Measurements from ENCODE around the gene MEF2A. TPM values are rescaled to one million over a fixed set of nuclear protein-coding genes. Genes with fewer than 3 reads are reported as not detected.

Gene MEF2A
- polyA plus RNA-seq, 3 donors, result 7.0 to 23.0 (median 22.0) TPM

- no peak overlapping the region for H3K27ac ChIP-seq (ENCODE audit: low read depth, low read length)
- WGBS, 3 donors, result 80 to 86% (median 81%) methylated on average over 16 of the region's 16 CpGs
These were observed 143.6 kb downstream of the MEF2A start for GRCh38 chr15:99709243-99709986.

DNA sequence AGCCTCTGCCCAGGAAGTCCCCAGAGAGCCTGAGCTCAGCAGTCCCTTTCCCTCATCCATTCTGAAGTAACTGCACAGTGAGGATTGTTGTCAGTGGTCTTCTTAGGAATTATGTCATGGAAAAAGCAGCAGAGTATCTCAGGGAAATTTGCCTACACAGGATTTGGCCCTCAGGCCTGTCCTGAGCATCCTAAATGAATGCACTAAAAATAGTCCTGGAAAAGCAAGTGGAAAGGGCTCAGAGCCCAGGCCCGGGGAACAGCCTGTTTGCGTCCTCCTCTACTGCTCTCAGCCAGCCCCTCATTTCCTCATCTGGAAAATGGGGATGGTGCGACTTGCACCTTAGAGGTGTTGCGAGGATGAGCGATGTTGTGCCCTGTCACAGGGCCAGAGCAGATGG lies 145.8 kb downstream of the MEF2A start:
- 62 to 88% (median 71%) methylated on average over 5 of the region's 5 CpGs for WGBS, 3 donors
- H3K27ac ChIP-seq (ENCODE audit: low read depth, low read length), result no peak overlapping the region

GRCh38 chr15:99712415-99712814 lies 146.6 kb downstream of the MEF2A start:
- WGBS, 3 donors, result 80 to 86% (median 84%) methylated on average over 18 of the region's 18 CpGs
- H3K27ac ChIP-seq (ENCODE audit: low read depth, low read length), result no peak overlapping the region

DNA sequence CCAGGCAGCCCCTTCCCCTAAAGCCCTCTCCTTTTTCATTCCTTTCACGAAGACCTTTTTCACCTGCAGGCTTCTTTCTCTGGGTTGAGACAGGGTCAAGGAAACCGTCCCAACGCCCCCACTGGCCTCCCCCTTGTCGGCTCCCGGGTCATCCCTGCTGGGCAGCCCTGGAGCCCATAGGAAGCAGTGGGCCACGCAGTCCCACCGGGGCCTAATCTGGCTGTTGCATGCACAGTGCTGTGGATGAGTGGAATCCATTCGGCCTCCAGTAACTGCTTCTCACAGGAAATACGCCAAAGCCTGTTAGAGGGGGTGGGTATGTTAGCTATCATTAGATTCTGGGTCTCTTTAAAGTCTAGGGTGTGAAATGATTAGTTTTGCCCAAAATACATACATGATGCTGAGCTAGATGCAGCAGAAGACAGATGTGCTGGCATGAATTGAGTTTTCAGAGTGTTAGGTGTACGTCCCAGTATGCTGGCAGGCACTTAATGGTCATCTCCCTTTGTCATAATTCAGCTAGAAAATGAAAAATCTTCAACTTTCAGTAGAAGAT lies 150.8 kb downstream of the MEF2A start:
- WGBS, 3 donors, result 66 to 85% (median 74%) methylated on average over 10 of the region's 10 CpGs
- H3K27ac ChIP-seq (ENCODE audit: low read depth, low read length), result no peak overlapping the region

GRCh38 chr15:99717161-99718009 lies 151.6 kb downstream of the MEF2A start:
- H3K27ac ChIP-seq (ENCODE audit: low read depth, low read length), result no peak overlapping the region
- 47 to 70% (median 57%) methylated on average over 19 of the region's 19 CpGs for WGBS, 3 donors

GRCh38 chr15:99718421-99718820 lies 152.6 kb downstream of the MEF2A start:
- no peak overlapping the region for H3K27ac ChIP-seq (ENCODE audit: low read depth, low read length)
- WGBS, 3 donors, result 68 to 81% (median 75%) methylated on average over 4 of the region's 4 CpGs

DNA sequence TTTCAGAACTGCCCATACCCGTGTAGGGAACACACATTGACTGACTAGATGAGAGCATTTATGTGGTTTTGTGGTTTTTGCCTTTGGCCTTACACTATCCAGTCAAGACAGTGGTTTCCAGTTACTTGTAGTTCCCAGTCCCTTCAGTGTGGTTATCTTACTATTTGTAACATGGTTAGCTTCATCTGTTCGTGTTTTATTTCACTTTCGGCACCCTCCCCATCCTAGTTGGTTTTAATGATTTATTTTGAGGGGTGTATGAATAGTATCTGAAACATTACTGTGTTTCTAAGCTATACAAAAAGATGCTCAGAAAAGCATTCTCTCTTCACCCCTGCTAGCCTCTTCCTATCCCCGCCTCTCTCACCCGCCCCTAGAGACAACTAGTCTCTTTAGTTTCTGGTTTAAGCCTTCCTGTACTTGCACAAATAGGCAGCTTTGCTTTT lies 153.3 kb downstream of the MEF2A start:
- WGBS, 3 donors, result 62 to 85% (median 68%) methylated on average over 5 of the region's 5 CpGs
- H3K27ac ChIP-seq (ENCODE audit: low read depth, low read length), result no peak overlapping the region

DNA sequence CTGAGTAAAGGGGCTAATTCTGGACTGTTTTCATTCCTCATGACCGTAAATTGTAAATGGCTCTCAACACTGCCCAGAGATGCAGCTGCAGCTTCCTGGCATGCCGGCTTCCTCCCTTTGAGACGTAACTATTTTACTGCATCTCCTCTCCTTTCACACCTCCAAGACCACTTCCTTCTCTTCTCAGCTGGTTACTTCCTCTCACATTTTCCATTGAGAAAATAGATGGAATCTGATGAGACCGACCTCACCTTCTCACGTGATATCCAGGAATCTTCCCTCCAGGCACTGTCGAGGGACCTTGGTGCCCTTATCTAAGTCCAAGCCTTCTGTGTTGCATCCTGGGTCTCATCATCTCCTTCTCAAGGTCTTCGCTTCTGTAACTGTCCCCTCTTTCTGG lies 154.7 kb downstream of the MEF2A start:
- WGBS, 3 donors, result 66 to 88% (median 68%) methylated on average over 7 of the region's 7 CpGs
- H3K27ac ChIP-seq (ENCODE audit: low read depth, low read length), result no peak overlapping the region

DNA sequence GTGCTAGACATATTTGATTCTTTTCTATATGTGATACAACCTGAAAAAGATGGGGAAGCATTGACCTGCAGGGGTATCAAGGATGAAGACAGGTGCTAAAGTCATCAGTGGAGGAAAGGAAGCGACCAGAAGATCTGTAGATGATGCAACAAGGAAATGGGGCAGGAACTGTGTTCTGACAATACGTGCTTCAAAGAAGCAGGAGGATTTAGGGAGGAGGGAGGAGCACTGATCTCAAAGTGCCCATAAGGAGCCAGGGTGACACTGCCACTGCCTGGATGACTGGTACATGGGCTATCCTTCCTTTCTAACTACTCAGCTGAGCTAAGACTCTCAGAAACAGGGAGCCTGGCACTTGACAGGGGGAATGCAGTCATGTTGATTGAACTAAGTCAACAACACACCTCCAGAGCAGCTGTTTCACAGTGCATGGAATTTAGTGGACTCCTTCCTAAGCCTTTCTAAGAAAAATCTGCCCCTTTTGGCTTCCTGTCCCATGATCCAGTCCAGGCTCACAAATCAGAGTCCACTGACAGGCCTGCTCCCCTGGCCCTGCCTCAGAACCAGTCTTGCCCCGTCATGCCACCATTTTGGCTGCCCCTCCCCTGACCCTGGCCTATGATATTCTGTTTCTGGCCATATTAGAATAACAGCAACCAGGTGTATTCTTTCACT lies 155.5 kb downstream of the MEF2A start:
- H3K27ac ChIP-seq (ENCODE audit: low read depth, low read length), result no peak overlapping the region
- WGBS, 3 donors, result 51 to 75% (median 72%) methylated on average over 3 of the region's 3 CpGs

DNA sequence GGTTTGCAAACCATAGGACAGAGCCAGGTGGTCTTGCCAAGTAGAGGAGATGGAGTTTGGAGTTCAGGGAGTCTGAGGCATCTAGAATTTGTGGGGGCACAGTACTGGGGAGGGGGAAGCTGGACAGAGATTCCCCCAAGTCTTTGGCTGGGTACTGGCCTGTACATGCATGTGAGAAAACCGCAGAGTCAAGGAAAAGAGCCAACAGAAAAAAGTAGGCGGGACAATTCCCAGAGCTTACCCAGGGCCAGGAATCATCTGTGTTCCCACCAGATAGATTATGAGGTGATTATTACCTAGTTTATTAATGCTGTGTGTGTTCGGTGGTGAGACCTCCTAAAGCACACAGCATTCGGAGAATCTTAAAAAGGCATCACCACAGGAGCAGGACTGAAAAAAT lies 156.1 kb downstream of the MEF2A start:
- WGBS, 3 donors, result 92 to 96% (median 94%) methylated on average over 4 of the region's 4 CpGs
- H3K27ac ChIP-seq (ENCODE audit: low read depth, low read length), result no peak overlapping the region

DNA sequence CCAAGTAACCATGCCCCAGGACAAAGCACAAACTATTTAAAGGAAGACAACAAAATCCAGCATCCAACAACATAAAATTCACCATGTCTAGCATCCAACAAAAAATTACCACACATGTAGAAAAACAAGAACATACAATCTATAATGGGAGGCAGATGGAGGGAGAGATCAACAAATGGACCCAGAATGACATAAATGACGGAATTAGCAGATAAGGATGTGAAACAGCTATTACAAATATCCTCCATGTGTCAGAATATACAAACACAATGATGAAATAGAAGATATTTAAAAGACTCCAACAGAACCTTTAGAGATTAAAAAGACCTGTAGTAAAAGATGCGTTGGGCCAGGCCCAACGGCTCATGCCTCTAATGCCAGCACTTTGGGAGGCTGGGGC lies 156.6 kb downstream of the MEF2A start:
- 88 to 91% (median 91%) methylated on average over 3 of the region's 3 CpGs for WGBS, 3 donors
- no peak overlapping the region for H3K27ac ChIP-seq (ENCODE audit: low read depth, low read length)

GRCh38 chr15:99726333-99726732 lies 160.5 kb downstream of the MEF2A start:
- 85 to 93% (median 89%) methylated on average over 7 of the region's 7 CpGs for WGBS, 3 donors
- H3K27ac ChIP-seq (ENCODE audit: low read depth, low read length), result no peak overlapping the region

DNA sequence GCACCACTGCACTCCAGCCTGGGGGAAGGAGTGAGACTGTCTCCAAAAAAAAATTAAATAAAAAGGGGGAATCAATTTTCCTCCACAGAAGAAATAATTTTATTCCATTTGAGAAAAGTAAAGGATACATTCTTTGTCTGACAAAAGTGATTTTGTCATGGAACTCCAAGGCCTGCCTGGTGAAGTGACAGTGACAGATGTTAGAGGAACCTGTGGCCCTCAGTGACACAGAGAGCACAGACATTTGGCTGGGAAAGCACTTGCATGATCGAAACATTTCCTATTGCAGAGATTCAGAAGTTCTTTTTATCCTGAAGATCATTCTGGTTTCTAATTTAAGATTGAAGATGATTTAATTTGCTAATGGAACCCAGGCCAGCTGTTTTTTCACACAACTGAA lies 161.5 kb downstream of the MEF2A start:
- WGBS, 3 donors, result 71 to 87% (median 83%) methylated on average over 1 of the region's 1 CpG
- H3K27ac ChIP-seq (ENCODE audit: low read depth, low read length), result no peak overlapping the region

- no peak overlapping the region for H3K27ac ChIP-seq (ENCODE audit: low read depth, low read length)
- WGBS, 3 donors, result 82 to 86% (median 84%) methylated on average over 7 of the region's 7 CpGs
These were observed 161.9 kb downstream of the MEF2A start for GRCh38 chr15:99727733-99728132.

GRCh38 chr15:99728916-99729315 lies 163.1 kb downstream of the MEF2A start:
- no peak overlapping the region for H3K27ac ChIP-seq (ENCODE audit: low read depth, low read length)
- 94 to 96% (median 94%) methylated on average over 6 of the region's 6 CpGs for WGBS, 3 donors

- no peak overlapping the region for H3K27ac ChIP-seq (ENCODE audit: low read depth, low read length)
- WGBS, 3 donors, result 93 to 95% (median 93%) methylated on average over 11 of the region's 11 CpGs
These were observed 163.5 kb downstream of the MEF2A start for GRCh38 chr15:99729327-99729726.

DNA sequence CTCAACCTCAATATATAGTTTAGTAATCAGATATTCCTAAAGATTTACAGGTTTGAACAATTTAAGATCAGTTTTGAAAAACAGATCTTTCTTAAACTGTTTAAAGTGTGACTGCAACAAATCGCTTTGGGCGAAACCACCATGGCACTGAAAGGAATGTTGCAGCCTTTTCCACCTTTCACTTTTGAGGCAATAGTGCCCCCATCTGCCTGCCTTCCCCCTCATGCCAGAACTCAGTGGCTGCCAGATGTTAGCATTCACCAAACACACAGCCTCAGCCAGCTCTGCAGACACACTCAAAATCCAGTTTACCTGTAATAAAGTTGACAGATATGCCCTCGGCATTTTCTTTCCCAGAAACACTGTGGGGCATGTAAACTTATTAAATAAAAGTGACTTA lies 164.1 kb downstream of the MEF2A start:
- 51 to 67% (median 60%) methylated on average over 3 of the region's 3 CpGs for WGBS, 3 donors
- H3K27ac ChIP-seq (ENCODE audit: low read depth, low read length), result no peak overlapping the region

- no peak overlapping the region for H3K27ac ChIP-seq (ENCODE audit: low read depth, low read length)
- 80 to 87% (median 86%) methylated on average over 26 of the region's 26 CpGs for WGBS, 3 donors
These were observed 165.7 kb downstream of the MEF2A start for GRCh38 chr15:99731336-99732123.
